SH-SY5Y (cell line): Measurements from ENCODE around the gene NENF.

ENCODE experiments used
- GATA2 ChIP-seq: IDR thresholded peaks from 2 replicates; pipeline ENCODE4 v1.6.1; 2011; ENCODE audit warnings: mild to moderate bottlenecking, low read depth, low read length
- GATA3 ChIP-seq: IDR thresholded peaks from 2 replicates; pipeline ENCODE4 v1.6.1; 2011; ENCODE audit warnings: low read depth, mild to moderate bottlenecking, low read length, moderate library complexity

DNA sequence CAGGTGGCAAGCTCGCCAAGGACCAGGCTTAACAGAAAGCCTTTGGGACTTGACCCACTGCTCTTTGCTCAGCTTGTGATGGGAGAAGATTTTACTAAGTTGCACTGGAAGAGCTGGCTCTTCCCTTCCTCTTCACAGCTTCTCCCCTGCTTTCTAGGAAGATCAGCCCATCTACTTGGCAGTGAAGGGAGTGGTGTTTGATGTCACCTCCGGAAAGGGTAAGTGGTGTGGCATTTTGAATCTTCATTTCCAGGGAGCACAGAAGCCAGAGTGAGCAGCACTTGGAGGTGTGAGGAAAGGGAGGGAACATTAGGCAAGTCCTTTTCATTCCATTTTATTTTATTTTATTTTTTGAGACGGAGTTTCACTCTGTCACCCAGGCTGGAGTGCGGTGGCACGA lies 9.7 kb downstream of the NENF start:
- TF ChIP-seq GATA3 (no peak), GATA2 (no peak)
